HepG2 (cell line): ENCODE results near the gene MOAP1. TPM values are rescaled to one million over a fixed set of nuclear protein-coding genes. Genes with fewer than 3 reads are reported as not detected.
"Not testable (repeated sequence)": the region's sequence is repeated elsewhere in the genome, so short reads cannot be mapped to it uniquely, and the experiment has no call there.

Experiments used
- ATAC-seq: fragments of 200-7000 bp; cut with Tn5 transposase; 3 replicates; pipeline ENCODE4 v1.9.1; 2020; ENCODE audit warnings: mild to moderate bottlenecking, moderate library complexity
- BruUV-seq: library from RNA; stranded (reverse); fragments of 400-500 nt; replicated peaks from 2 replicates; lab custom pipeline; 2021; lab: Mats Ljungman, UMichigan
- CTCF ChIA-PET: fragments of 300-600 bp; formaldehyde crosslinking; extraction: SDS; loops from one replicate; lab custom pipeline; 2021; ENCODE audit warnings: low total read pairs, inconsistent platforms, low intra/inter-chr PET ratio; lab: Yijun Ruan, JAX
- POLR2A ChIA-PET: fragments of 350-600 bp; sonication (Branson Sonifier 250); formaldehyde crosslinking; loops from one replicate; lab custom pipeline; 2020; ENCODE audit warnings: antibody characterized with exemption, inconsistent platforms; lab: Yijun Ruan, JAX
- DNase-seq: peaks from one replicate; pipeline ENCODE4 v3.0.0-alpha.2; 2015; ENCODE audit warnings: low spot score
- FAIRE-seq: peaks from 3 replicates; lab custom pipeline; 2011; peaks lifted over from hg19 to GRCh38; lab: Jason Lieb, UNC
- H2AFZ ChIP-seq: one replicate; pipeline ENCODE4 v1.6.1; 2011; ENCODE audit warnings: low read length, inconsistent platforms
- H3K27ac ChIP-seq: fragments of 300-600 bp; 3 replicates; pipeline ENCODE4 v1.8.0; 2011; ENCODE audit warnings: mixed run types, mild to moderate bottlenecking, mixed read lengths, low read length, inconsistent platforms; ENCODE audit not compliant: insufficient read depth; ENCODE audit errors: extremely low read length
- H3K27me3 ChIP-seq, 2 experiments: fragments of 200-600 bp in 1 of 2; 2 replicates in 1 of 2; 3 replicates in 1 of 2; pipeline versions ENCODE4 v1.6.0 to v1.8.0; 2011; ENCODE audit warnings: low read length in 2 of 2, mild to moderate bottlenecking in 2 of 2, moderate library complexity in 2 of 2, inconsistent platforms in 1 of 2; ENCODE audit not compliant: insufficient read depth in 2 of 2, control insufficient read depth in 1 of 2
- H3K36me3 ChIP-seq, 2 experiments: fragments of 200-600 bp in 1 of 2; replicated peaks in 1 of 2; 2 replicates in 1 of 2; 3 replicates in 1 of 2; pipeline versions ENCODE4 v1.5.1 to v1.8.0; 2011; ENCODE audit warnings: low read length in 2 of 2, inconsistent platforms in 1 of 2; ENCODE audit not compliant: insufficient read depth in 2 of 2, control insufficient read depth in 1 of 2
- H3K4me1 ChIP-seq: 2 replicates; pipeline ENCODE4 v1.5.1; 2012; ENCODE audit warnings: low read length, inconsistent platforms; ENCODE audit not compliant: insufficient read depth
- H3K4me2 ChIP-seq: 2 replicates; pipeline ENCODE4 v1.6.0; 2011; ENCODE audit warnings: low read depth, low read length, inconsistent platforms
- H3K4me3 ChIP-seq, 3 experiments: fragments of 200-600 bp in 1 of 3; sonication (generic), shearing (Covaris generic) in 1 of 3; replicated peaks in 1 of 3; 2 replicates each; pipeline ENCODE4 v1.5.1; 2011 to 2016; ENCODE audit warnings: low read length in 3 of 3, inconsistent platforms in 2 of 3, low read depth in 2 of 3, mild to moderate bottlenecking in 2 of 3, control low read depth in 1 of 3, mixed read lengths in 1 of 3; ENCODE audit not compliant: insufficient read depth in 1 of 3
- H3K79me2 ChIP-seq: one replicate; pipeline ENCODE4 v1.6.1; 2011; ENCODE audit warnings: low read length, inconsistent platforms; ENCODE audit not compliant: insufficient read depth
- H3K9ac ChIP-seq: 2 replicates; pipeline ENCODE4 v1.6.0; 2011; ENCODE audit warnings: mild to moderate bottlenecking, low read depth, low read length, inconsistent platforms; ENCODE audit not compliant: insufficient read depth
- H3K9me3 ChIP-seq: 2 replicates; pipeline ENCODE4 v1.5.1; 2012; ENCODE audit warnings: mild to moderate bottlenecking, low read length
- H4K20me1 ChIP-seq: 2 replicates; pipeline ENCODE4 v1.6.0; 2011; ENCODE audit warnings: inconsistent platforms, mild to moderate bottlenecking, low read length, moderate library complexity; ENCODE audit not compliant: insufficient read depth
- FOXK1 ChIP-seq: sonication (generic); formaldehyde crosslinking; IDR thresholded peaks from 2 replicates; pipeline ENCODE4 v1.4.0; 2020; ENCODE audit warnings: low read depth, missing genetic modification reagents, borderline replicate concordance
- SCMH1 ChIP-seq: sonication (generic); formaldehyde crosslinking; IDR thresholded peaks from 2 replicates; pipeline ENCODE4 v1.9.0; 2021; ENCODE audit warnings: missing genetic modification reagents, mild to moderate bottlenecking, borderline replicate concordance
- THAP8 ChIP-seq: sonication (generic); formaldehyde crosslinking; IDR thresholded peaks from 2 replicates; pipeline ENCODE4 v1.5.1; 2020; ENCODE audit warnings: missing genetic modification reagents, mild to moderate bottlenecking, borderline replicate concordance
- ZNF460 ChIP-seq: sonication (generic); formaldehyde crosslinking; IDR thresholded peaks from 2 replicates; pipeline ENCODE4 v1.5.1; 2020; ENCODE audit warnings: missing genetic modification reagents, mild to moderate bottlenecking, borderline replicate concordance
- WGBS: methylation state at CpG from one replicate; pipeline ENCODE4 v1.1.6; 2017; ENCODE audit warnings: low lambda C conversion rate; 5-methylcytosine and 5-hydroxymethylcytosine counted together
- in situ Hi-C: cut with HindIII; loops from 2 replicates; pipeline ENCODE4 v1.10.0; 2017; ENCODE audit warnings: low pct_unique_long_range_greater_than_20kb; ENCODE audit not compliant: extremely low pct_ligation_motif_present
- intact Hi-C: fragments of 100-400 bp; cut with micrococcal nuclease; formaldehyde crosslinking; loops from one replicate; pipeline ENCODE4 v1.10.0; 2022; ENCODE audit not compliant: unreplicated experiment
- polyA plus RNA-seq, 8 experiments: library from polyadenylated mRNA; depleted of rRNA in 3 of 8; stranded (reverse) in 7 of 8; unstranded in 1 of 8; fragments of >200 nt; fragmentation: Illumina TruSeq in 4 of 8; extraction: Trizol in 4 of 8; gene quantifications; 2 replicates each; pipeline versions ENCODE4 v1.2.1 to v1.2.3, GENCODE V29; 2011 to 2016; ENCODE audit warnings: low read depth in 4 of 8, missing spikeins in 1 of 8, mixed read lengths in 1 of 8; ENCODE audit not compliant: insufficient read depth in 1 of 8
- total RNA-seq, 5 experiments: library from RNA; depleted of rRNA; stranded (reverse); fragments of >200 nt; fragmentation: Illumina TruSeq; extraction: Trizol; gene quantifications; 2 replicates each; pipeline ENCODE4 v1.2.3, GENCODE V29; 2016; ENCODE audit warnings: low read depth in 1 of 5
- TF ChIP-seq, protein P1 (sequence below): sonication (generic); formaldehyde crosslinking; IDR thresholded peaks from 2 replicates; pipeline ENCODE4 v1.9.0; 2021; ENCODE audit warnings: missing genetic modification reagents, mild to moderate bottlenecking, borderline replicate concordance

The MOAP1 gene
- total and polyA plus RNA-seq, 2 of the 13 experiments (the other 11 are each of a cell fraction or from before 2014, with no cell fraction given), result 14.6 to 47.0 TPM

DNA sequence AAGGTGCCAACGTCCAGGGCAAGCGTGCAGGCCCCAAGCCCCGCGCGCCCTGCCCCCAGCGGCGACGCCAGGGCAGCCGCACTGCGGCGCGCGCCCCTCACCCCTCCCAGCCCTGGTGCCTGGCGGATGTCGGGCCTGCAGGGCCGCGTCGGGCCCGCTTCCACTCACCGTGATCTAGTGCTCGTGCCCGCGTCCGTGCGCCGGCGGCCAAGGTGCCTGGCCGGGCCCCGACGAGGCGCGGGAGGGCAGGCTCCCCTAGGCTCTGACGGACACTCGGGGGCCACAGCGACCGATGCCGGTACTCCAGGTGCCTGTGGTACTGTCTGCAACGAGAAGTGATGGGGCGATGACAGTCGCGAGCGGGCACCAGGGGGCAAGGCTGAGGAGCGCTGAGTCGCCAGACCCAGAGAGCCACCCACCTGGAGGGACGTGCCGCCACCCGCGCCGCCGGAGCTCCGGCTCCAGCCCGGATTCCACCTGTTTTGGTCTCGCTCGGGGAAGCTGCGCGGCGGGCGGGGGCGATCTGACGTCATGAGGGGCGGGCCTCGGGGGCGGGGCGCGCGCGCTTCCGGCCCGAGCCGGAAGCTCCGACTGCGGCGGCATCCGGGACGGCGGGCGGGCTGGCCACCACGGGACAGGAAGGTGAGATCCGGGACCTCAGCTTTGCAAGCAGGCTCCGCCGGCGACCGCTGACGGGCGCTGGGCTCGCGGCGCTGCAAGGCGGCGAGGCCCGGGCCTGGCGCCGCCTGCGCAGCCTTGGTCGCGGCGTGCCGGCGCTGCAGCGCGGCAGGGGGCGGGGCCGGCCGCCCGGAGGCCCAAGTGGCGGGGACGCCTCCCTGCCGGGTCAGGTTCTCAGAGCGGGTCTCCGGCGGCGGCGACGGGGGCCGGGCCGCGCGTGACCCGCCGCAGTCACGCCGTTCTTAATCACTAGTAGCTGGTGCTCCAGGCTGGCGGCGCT, at the start of gene MOAP1, which contains the start of gene LYSET (continued):
- TF ChIP-seq, protein P1, sequence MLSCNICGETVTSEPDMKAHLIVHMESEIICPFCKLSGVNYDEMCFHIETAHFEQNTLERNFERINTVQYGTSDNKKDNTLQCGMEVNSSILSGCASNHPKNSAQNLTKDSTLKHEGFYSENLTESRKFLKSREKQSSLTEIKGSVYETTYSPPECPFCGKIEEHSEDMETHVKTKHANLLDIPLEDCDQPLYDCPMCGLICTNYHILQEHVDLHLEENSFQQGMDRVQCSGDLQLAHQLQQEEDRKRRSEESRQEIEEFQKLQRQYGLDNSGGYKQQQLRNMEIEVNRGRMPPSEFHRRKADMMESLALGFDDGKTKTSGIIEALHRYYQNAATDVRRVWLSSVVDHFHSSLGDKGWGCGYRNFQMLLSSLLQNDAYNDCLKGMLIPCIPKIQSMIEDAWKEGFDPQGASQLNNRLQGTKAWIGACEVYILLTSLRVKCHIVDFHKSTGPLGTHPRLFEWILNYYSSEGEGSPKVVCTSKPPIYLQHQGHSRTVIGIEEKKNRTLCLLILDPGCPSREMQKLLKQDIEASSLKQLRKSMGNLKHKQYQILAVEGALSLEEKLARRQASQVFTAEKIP, result no peak

DNA sequence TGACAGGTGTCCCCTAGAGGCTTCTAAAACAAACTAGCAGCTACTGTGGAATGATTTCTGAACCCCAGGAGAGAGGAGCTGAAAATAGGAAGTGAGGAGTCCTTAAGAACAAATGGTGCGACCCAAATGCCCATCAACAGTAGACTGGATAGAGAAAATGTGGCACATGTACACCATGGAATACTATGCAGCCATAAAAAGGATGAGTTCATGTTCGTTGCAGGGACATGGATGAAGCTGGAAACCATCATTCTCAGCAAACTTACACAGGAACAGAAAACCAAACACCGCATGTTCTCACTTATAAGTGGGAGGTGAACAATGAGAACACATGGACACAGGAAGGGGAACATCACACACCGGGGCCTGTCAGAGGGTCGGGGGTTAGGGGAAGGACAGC, 48.4 kb upstream of the MOAP1 start:
- H3K27me3 ChIP-seq, BruUV-seq, H3K4me3 ChIP-seq, H3K9me3 ChIP-seq, intact Hi-C loops, H3K79me2 ChIP-seq, FAIRE-seq, ATAC-seq, POLR2A ChIA-PET, DNase-seq, H3K9ac ChIP-seq, H4K20me1 ChIP-seq, H3K27ac ChIP-seq, H3K4me2 ChIP-seq, H2AFZ ChIP-seq, H3K36me3 ChIP-seq: not testable (repeated sequence)
- WGBS, result 40% methylated on average over 5 of the region's 5 CpGs
- CTCF ChIA-PET, result interaction anchor here (1.3 kb wide), 1 partner anchor 311 kb away, joined by 4 read pairs; no protein-coding TSS in a partner anchor
- H3K4me1 ChIP-seq, result peaks cover 14% of the 10 kb centered on the region; the same call in 1 of the 2 replicates
- in situ Hi-C loops, result loop anchor here (10.0 kb wide), 1 partner anchor 312 kb away; no protein-coding TSS in a partner anchor

GRCh38 chr14:93232159-93232558, 47.5 kb upstream of the MOAP1 start:
- no peaks in the 10 kb centered on the region for H3K9me3 ChIP-seq
- CTCF ChIA-PET, result no interaction called here
- TF ChIP-seq THAP8 (CRISPR knock-in tag), result no peak
- no peak for TF ChIP-seq ZNF460 (CRISPR knock-in tag)
- no peak for TF ChIP-seq SCMH1 (CRISPR knock-in tag)
- TF ChIP-seq FOXK1, result no peak
- no peaks in the 10 kb centered on the region for H3K79me2 ChIP-seq
- H3K4me3 ChIP-seq, result no peak overlapping the region
- no peak overlapping the region for H3K27ac ChIP-seq
- in situ Hi-C loops, result loop anchor here (10.0 kb wide), 1 partner anchor 313 kb away; no protein-coding TSS in a partner anchor
- no peak overlapping the region for H3K9ac ChIP-seq
- H4K20me1 ChIP-seq, result no peaks in the 10 kb centered on the region
- no TSS peak for BruUV-seq
- 84% methylated on average over 13 of the region's 17 CpGs for WGBS
- ATAC-seq (no peak; the same call in 1 of the 3 replicates), DNase-seq (no peak), FAIRE-seq (no peak)
- no peaks in the 10 kb centered on the region for H3K27me3 ChIP-seq
- POLR2A ChIA-PET, result no interaction called here
- peaks cover 3% of the 10 kb centered on the region in 2 experiments for H3K36me3 ChIP-seq
- intact Hi-C loops, result no loop called here
- H3K4me1 ChIP-seq, result peaks cover 14% of the 10 kb centered on the region; the same call in 1 of the 2 replicates
- H2AFZ ChIP-seq, result no peak overlapping the region
- no peak overlapping the region for H3K4me2 ChIP-seq
